ENCODE results near the gene DHH. TPM values are rescaled to one million over a fixed set of nuclear protein-coding genes. Genes with fewer than 3 reads are reported as not detected.

DHH gene
- polyA plus RNA-seq, 1 of the 3 experiments (the other 2 are of a cell fraction): 0.13 TPM

DNA sequence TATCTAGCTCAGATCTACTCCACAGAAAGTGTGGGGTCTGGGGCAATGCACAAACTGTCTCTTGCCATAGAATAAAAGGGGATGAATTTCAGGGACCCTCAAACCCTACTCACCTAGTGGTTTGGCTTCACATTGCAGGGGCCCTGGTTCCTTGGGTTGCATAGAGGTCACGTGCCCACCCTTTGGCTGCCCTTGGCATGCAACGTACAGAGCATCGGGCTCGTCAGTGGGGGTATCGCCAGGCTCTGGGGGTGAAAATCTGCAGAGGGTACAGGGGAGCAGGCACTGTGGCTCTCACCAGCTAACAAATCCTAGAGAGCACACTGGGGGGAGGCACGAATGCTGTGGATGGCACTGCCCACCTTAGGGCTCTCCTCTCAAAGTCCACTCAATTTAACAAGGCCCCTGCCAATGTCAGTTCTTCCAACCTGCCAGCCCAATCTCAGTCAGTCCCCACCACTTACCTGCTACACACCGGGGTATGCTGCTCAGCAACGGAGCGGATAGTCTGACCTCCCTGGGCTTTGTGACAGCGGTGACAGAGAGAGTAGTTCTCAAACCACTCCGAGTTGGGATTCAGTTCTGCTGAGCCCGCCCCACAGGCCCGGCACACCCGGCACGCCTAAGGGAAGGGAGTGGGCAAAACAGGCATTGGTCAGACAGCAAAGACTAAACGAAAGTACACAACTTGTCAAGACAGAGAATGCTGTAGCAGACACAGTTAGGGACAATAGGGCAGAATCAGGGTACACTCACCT, 42.0 kb downstream of the DHH start:
- H3K4me2 ChIP-seq: no peak overlapping the region
- CTCF ChIA-PET: interaction anchor here (8.1 kb wide), 1 partner anchor 8 kb away, joined by 49 read pairs; no protein-coding TSS in a partner anchor
- no peak overlapping the region for H3K4me3 ChIP-seq (ENCODE audit: low read depth in 2 of 2, low read length in 1 of 2)
- H3K27me3 ChIP-seq (ENCODE audit: insufficient read depth): no peaks in the 10 kb centered on the region
- H3K9me3 ChIP-seq: no peaks in the 10 kb centered on the region
- peaks cover 56% of the 10 kb centered on the region for H3K79me2 ChIP-seq (ENCODE audit: insufficient read depth)
- DNase-seq: no peak
- WGBS (ENCODE audit: low lambda C conversion rate): 91% methylated on average over 16 of the region's 16 CpGs
- H3K9ac ChIP-seq: no peak overlapping the region
- no peak for TF ChIP-seq TEAD4 (IDR thresholded peaks at IDR 0.05; ENCODE audit: borderline replicate concordance, insufficient read depth)
- TF ChIP-seq JUND (IDR thresholded peaks at IDR 0.05): no peak
- no peak for TF ChIP-seq CHD2 (IDR thresholded peaks at IDR 0.05; ENCODE audit: low read length, partially characterized antibody)
- no peak for TF ChIP-seq YY1 (IDR thresholded peaks at IDR 0.05; ENCODE audit: low read depth)
- TF ChIP-seq FOXM1 (IDR thresholded peaks at IDR 0.05; ENCODE audit: low read depth): no peak
- no peak for TF ChIP-seq FOSL2 (IDR thresholded peaks at IDR 0.05; ENCODE audit: borderline replicate concordance, low read depth)
- H3F3A ChIP-seq (replicated peaks; ENCODE audit: insufficient read depth): peaks cover 13% of the 10 kb centered on the region
- peaks cover 21 to 24% of the 10 kb centered on the region in 2 experiments for H3K4me1 ChIP-seq (ENCODE audit: control insufficient read depth in 1 of 2, insufficient read depth in 2 of 2, low read depth in 1 of 2, low read length in 1 of 2)
- H3K9me2 ChIP-seq: no peaks in the 10 kb centered on the region
- no peak overlapping the region for H3K27ac ChIP-seq (ENCODE audit: low read depth in 2 of 2, low read length in 1 of 2)
- POLR2A ChIA-PET: no interaction called here
- peaks cover 40 to 74% of the 10 kb centered on the region in 2 experiments for H3K36me3 ChIP-seq (replicated peaks in 1 of 2; ENCODE audit: control insufficient read depth in 1 of 2, insufficient read depth in 2 of 2, low read length in 1 of 2)
- no peak overlapping the region for H2AFZ ChIP-seq (ENCODE audit: low read depth)
- H4K20me1 ChIP-seq (ENCODE audit: insufficient read depth): peaks cover 68% of the 10 kb centered on the region

DNA sequence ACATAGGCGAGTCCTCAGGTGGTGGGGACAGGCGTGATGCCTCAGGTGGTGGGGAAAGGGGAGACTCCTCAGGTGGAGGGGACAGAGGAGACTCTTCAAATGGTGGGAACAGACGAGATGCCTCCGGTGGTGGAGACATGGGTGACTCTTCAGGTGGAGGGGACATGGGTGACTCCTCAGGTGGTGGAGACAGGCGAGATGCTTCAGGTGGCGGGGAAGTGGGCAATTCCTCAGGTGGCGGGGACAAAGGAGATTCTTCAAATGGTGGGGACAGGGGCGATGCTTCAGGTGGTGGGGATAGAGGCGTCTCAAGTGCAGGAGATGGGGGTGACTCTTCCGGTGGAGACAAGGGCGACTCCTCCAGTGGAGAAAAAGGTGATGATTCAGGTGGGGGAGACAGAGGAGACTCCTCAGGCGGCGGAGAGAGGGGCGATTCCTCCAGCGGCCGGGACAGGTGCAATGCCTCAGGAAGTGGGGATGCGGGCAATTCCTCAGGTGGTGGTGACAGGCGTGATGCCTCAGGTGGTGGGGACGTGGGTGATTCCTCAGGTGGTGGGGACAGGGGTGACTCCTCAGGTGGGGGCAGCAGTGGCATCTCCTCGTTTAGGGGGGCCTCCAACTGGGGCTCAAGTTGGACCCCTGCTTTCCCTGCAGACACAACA, 42.7 kb downstream of the DHH start:
- H3K9me2 ChIP-seq: no peaks in the 10 kb centered on the region
- CTCF ChIA-PET: no interaction called here
- POLR2A ChIA-PET: no interaction called here
- WGBS (ENCODE audit: low lambda C conversion rate): 95% methylated on average over 20 of the region's 20 CpGs
- no peak for DNase-seq
- H3K27me3 ChIP-seq (ENCODE audit: insufficient read depth): no peaks in the 10 kb centered on the region
- H3K4me1 ChIP-seq (ENCODE audit: control insufficient read depth in 1 of 2, insufficient read depth in 2 of 2, low read depth in 1 of 2, low read length in 1 of 2): peaks cover 14 to 20% of the 10 kb centered on the region in 2 experiments
- no peak overlapping the region for H2AFZ ChIP-seq (ENCODE audit: low read depth)
- H3F3A ChIP-seq (replicated peaks; ENCODE audit: insufficient read depth): peaks cover 10% of the 10 kb centered on the region
- H3K9ac ChIP-seq: no peak overlapping the region
- H3K79me2 ChIP-seq (ENCODE audit: insufficient read depth): peaks cover 49% of the 10 kb centered on the region
- H3K27ac ChIP-seq (ENCODE audit: low read depth in 2 of 2, low read length in 1 of 2): no peak overlapping the region
- H4K20me1 ChIP-seq (ENCODE audit: insufficient read depth): peaks cover 61% of the 10 kb centered on the region
- no peak overlapping the region for H3K4me2 ChIP-seq
- no peak overlapping the region for H3K4me3 ChIP-seq (ENCODE audit: low read depth in 2 of 2, low read length in 1 of 2)
- no peak for TF ChIP-seq RCOR1 (IDR thresholded peaks at IDR 0.05; ENCODE audit: low read length)
- TF ChIP-seq FOXM1 (IDR thresholded peaks at IDR 0.05; ENCODE audit: low read depth): no peak
- TF ChIP-seq, protein P1, sequence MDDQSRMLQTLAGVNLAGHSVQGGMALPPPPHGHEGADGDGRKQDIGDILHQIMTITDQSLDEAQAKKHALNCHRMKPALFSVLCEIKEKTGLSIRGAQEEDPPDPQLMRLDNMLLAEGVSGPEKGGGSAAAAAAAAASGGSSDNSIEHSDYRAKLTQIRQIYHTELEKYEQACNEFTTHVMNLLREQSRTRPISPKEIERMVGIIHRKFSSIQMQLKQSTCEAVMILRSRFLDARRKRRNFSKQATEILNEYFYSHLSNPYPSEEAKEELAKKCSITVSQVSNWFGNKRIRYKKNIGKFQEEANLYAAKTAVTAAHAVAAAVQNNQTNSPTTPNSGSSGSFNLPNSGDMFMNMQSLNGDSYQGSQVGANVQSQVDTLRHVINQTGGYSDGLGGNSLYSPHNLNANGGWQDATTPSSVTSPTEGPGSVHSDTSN (IDR thresholded peaks at IDR 0.05): no peak
- no peak for TF ChIP-seq NFIC (IDR thresholded peaks at IDR 0.05; ENCODE audit: borderline replicate concordance)
- no peak for TF ChIP-seq YY1 (IDR thresholded peaks at IDR 0.05; ENCODE audit: low read depth)
- TF ChIP-seq JUND (IDR thresholded peaks at IDR 0.05): no peak
- TF ChIP-seq FOSL2 (IDR thresholded peaks at IDR 0.05; ENCODE audit: borderline replicate concordance, low read depth): no peak
- H3K36me3 ChIP-seq (replicated peaks in 1 of 2; ENCODE audit: control insufficient read depth in 1 of 2, insufficient read depth in 2 of 2, low read length in 1 of 2): peaks cover 47 to 76% of the 10 kb centered on the region in 2 experiments
- no peaks in the 10 kb centered on the region for H3K9me3 ChIP-seq

Measured in SK-N-SH (cell line).